Activated CD4-positive, alpha-beta T cell treated with anti-CD3 and anti-CD28 coated beads, Interleukin-2, amount 50 U/mL, for 16 hours (primary cell): ENCODE data around the gene BCL6.

Source experiments
- DNase-seq: peaks from one replicate; pipeline ENCODE4 v3.0.0-alpha.2; 2020

BCL6 gene

GRCh38 chr3:187738331-187739093 lies 6.8 kb downstream of the BCL6 start:
- DNase-seq, result peak; percentile 89

GRCh38 chr3:187738071-187738330 lies 7.3 kb downstream of the BCL6 start:
- DNase-seq, result no peak

DNA sequence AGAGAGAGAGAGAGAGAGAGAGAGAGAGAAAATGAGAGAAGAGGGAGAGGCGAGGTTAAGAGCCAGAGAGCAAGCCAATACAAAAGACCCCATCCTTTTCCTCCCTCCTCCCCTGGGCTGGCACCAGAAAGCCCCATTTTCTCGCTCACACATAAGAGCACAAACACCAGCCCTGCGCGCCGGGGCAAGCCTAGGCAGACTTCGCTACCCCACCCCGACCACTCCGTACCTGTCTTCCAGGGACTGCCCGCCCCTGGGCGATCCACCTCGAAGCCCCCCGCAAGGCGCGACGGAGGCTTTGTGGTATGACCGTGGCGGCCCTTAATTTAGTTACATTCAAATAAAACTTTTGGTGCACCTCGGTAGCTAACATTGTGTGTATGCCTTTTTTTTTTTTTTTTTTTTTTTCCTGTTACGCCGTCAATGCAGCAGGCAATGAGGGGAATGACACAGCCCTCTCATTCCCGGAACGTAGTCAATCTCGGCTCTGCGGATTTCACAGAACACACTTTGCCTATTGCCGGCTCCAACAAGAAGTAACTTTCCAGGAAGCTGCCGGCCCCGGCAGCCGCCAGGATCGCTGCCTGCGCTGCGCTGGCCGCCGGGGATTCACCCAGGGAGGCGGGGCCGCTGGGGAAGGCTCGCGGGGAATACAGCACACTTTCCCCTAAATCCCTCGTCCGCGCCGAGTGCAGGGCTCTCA lies 7.7 kb downstream of the BCL6 start:
- DNase-seq, result peak; percentile 62

GRCh38 chr3:187737006-187737367 lies 8.3 kb downstream of the BCL6 start:
- DNase-seq, result no peak

- DNase-seq, result peak; percentile 51
Measured at GRCh38 chr3:187736418-187736871, 8.8 kb downstream of the BCL6 start.

DNA sequence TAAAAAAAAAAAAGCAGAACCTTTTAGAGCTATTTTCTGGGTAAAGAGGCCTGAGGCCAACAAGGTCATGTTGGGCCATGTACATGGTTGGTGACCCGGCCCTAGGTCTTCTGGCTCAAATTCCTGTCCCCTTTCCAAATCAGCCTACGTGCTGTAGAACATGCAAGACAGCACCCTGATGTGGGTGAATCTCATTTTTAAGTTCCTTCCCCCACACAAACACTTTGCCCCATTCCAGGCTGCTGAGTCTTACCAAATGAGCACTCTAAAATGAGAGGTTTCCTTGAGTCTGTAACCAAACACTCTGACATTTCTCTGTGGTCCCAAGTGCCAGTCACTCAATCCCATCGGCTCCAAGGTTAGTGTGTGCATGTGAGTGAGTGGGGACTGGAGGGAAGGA lies 9.4 kb downstream of the BCL6 start:
- no peak for DNase-seq

DNA sequence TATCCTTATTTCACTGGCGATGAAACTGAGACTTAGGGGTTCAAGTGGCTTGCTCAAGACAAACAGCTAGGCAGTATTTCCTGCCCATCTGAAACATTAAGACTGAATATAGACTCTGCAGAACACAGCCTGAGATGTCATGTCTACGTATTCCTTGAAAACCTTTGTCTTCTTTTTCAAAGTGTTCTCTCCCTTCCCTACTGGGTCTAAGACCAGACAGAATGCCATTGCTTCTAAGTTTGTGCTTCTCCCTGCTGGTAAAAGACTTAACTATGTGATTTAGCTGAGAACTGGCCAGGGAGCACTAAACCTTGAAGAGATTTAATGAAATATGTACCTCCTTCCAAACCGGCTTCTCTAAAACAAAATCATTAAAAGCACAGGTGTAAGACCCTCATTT lies 9.9 kb downstream of the BCL6 start:
- DNase-seq, result no peak

DNA sequence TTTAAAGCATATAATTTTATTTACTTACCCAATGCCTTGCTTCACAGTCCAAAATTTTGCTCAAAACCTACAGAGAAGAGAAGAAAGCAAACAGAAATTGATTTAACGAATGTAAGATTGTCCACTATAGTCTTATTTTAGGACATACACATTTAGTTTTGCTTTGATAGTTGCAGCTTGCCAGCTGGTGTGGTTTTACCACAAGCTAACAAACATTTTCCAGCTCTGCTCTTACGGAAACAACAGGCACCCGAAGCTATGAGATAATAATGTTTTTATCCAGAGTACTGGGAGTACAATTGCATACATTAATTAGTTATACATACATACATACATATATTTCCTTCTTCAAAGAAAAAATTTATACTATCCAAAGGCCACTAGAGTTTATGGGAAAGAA lies 10.4 kb downstream of the BCL6 start:
- no peak for DNase-seq

- no peak for DNase-seq
Measured at GRCh38 chr3:187733371-187733770, 11.9 kb downstream of the BCL6 start.

DNA sequence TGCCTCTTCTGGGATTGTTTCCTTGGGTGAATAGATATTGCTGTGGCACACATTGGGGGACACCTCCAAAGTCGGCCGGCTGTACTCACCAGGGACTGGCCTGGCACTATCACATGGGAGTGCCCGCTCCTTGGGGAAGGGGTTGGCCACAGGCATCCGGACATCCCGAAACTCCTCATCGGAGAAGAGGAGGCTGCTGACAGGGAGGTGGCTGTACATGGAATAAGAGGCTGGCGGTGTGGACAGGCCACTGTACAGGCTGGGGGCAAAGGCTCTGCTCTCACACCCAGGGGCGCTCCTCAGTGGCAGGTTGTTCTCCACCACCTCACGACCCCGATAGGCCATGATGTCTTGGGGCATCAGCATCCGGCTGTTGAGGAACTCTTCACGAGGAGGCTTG lies 15.7 kb downstream of the BCL6 start:
- DNase-seq, result no peak

DNA sequence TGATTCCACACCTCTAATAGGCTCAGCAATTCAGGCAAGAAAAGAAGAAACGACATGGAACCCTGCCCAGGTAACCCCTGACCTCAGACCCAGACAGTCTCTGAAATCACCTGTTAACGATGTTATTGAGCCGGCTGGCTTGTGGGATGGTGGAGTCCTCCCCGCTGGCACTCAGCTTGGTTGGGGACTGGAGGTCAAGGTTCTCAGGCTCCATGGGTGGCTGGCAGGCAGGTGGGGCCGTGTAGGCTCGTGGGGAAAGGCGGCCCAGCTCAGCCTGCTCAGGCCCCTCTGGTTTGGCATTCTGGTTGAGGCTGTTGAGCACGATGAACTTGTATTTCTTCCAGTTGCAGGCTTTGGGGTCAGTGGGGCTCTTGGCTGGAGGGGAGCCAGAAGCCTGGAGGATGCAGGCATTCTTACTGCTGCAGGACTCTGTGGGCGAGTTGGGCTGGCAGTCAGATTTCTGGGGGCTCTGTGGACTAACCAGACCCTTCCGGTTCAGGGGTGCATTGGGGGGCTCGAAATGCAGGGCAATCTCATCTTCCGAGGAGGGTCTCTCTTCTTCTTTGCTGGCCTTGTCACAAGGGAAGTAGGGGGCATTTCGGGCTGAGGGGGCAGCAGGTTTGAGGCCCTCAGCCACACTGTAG lies 16.2 kb downstream of the BCL6 start:
- no peak for DNase-seq

- DNase-seq, result no peak
Measured at GRCh38 chr3:187728248-187728647, 17.0 kb downstream of the BCL6 start.

DNA sequence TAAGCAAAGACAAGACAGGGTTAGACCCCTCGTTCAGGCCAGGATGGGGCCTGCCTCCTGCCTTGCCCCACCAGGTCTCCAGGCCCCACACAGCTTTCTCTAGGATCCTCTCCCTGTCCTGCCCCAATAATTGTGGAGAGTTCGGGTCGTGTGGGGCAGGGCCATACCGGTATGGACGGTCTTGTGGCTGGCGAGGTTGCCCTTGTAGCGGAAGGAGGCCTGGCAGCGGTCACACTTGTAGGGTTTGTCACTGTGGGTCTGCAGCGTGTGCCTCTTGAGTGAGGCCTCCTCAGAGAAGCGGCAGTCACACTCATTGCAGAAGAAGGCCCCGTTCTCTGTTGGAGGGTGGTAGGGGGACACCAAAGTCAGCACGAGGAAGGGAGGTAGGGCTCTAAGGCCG lies 18.7 kb downstream of the BCL6 start:
- no peak for DNase-seq

GRCh38 chr3:187725653-187726370 lies 19.5 kb downstream of the BCL6 start:
- no peak for DNase-seq

DNA sequence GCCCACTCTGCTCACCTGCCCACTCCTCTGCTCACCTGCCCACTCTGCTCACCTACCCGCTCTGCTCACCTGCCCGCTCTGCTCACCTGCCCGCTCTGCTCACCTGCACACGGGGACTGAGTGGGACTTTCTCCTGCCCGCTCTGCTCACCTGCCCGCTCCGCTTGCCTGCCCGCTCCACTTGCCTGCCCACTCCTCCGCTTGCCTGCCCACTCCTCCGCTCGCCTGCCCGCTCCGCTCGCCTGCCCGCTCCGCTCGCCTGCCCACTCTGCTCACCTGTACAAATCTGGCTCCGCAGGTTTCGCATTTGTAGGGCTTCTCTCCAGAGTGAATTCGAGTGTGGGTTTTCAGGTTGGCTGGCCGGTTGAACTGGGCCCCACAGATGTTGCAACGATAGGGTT lies 20.0 kb downstream of the BCL6 start:
- DNase-seq, result no peak

DNA sequence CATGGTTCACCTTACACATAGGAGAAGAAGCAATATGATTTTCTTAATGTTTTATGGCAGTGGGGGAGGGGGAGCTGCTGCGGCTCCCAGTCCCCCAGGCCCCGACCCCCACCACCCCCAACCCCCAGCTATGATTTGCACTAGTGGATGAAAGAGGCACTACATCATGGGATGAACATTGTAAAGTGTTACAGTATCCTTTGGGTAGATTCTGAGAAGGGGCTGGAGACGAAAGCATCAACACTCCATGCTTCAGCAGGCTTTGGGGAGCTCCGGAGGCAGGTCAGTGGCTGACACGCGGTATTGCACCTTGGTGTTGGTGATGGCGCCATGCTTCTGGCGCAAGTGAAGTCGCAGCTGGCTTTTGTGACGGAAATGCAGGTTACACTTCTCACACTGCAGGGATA lies 23.1 kb downstream of the BCL6 start:
- DNase-seq, result no peak

GRCh38 chr3:187721055-187721454 lies 24.2 kb downstream of the BCL6 start:
- DNase-seq, result no peak

DNA sequence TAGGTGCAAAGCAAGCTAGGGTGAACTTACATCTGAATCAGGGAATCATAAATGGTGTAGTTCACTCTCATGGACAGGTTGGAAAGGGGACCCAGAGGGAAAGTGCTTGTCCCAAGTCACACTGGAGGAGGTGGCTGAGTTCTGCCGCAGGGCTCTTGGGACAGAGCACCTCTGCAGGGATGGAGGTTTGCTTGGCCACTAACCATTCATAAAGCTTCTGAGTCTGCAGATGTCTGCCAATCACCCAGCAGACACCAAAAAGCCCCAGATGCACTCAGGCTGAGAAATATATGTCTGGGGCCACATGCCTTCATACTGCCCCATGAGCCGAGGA lies 25.0 kb downstream of the BCL6 start:
- DNase-seq, result no peak

GRCh38 chr3:187719628-187720336 lies 25.5 kb downstream of the BCL6 start:
- DNase-seq, result no peak

DNA sequence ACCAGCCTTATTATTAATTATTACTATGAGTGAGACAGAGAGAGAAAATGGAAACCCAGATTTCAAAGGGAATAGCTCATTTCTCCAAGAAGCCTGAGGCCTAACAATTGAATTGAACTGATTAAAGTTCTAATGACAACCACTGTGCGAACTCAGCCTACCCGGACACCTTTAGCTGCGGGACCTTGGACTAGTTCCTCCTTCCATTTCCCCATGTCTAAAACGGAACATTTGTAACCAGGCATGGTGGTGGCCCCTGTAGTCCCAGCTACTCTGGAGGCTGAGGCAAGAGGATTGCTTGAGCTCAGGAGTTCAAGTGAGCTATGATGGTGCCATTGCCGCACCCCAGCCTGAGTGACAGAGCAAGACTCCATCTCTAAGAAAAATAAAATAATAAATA lies 26.5 kb downstream of the BCL6 start:
- no peak for DNase-seq

DNA sequence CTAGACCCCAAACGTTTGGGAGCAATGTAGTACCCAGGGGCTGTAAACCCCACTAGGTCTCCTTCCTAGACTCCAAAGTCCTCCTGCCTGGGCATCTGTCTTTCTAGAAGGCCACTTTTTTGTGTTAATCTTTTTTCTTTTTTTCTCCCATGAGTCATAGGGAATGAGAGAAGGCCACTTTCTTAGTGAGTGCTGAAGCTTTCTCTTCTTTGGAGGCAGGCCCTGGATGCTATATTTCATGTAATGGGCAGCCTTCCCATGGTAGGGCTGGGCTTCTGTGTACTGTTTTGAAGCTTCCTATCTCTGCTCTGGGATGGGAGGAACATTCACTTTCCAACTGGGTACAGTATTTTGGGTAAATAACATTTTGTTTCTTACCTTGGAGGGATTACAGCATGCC lies 27.7 kb downstream of the BCL6 start:
- no peak for DNase-seq

- peak; percentile 81 for DNase-seq
Measured at GRCh38 chr3:187714404-187714979, 30.8 kb downstream of the BCL6 start.

DNA sequence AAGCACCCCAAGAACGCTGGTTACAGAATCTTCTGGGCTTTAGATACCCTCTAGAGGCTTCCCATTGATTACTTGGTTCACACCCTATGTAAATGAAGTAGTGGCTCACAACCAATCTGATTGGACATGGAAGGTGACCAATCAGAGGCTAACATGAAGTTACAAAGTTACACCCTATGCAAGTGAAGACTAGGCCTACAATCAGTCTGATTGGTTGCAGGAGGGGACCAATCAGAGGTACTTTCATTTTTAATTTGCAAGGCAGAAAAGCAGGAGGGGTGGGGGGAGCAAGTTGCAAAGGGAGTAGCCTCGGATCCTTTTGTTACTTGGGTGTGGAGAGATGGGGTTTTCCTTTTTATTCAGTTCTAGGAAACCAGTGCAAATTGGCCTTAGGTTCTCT lies 31.8 kb downstream of the BCL6 start:
- peak; percentile 42 for DNase-seq
